WERI-Rb-1 (cell line): Measurements from ENCODE around the gene ZNF474.

Experiments used
- DNase-seq: peaks from one replicate; pipeline ENCODE4 v3.0.0-alpha.2; 2020
- H3K27ac ChIP-seq: fragments of 250-450 bp; sonication (Bioruptor Pico); 2 replicates; pipeline ENCODE4 v1.5.1; 2020; ENCODE audit warnings: mild to moderate bottlenecking, moderate library complexity
- H3K27me3 ChIP-seq: fragments of 250-450 bp; sonication (Bioruptor Pico); 2 replicates; pipeline ENCODE4 v1.5.1; 2021; ENCODE audit warnings: mild to moderate bottlenecking, low read depth, moderate library complexity; ENCODE audit not compliant: insufficient read depth, severe bottlenecking
- H3K36me3 ChIP-seq: fragments of 250-450 bp; sonication (Bioruptor Pico); 2 replicates; pipeline ENCODE4 v1.5.1; 2020; ENCODE audit warnings: mild to moderate bottlenecking, moderate library complexity
- H3K4me3 ChIP-seq: 2 replicates; pipeline ENCODE4 v1.5.1; 2011; ENCODE audit warnings: low read depth, mild to moderate bottlenecking, control low read depth, low read length
- H3K9me3 ChIP-seq: fragments of 250-450 bp; sonication (Bioruptor Pico); 2 replicates; pipeline ENCODE4 v1.5.1; 2021; ENCODE audit warnings: mild to moderate bottlenecking, moderate library complexity; ENCODE audit not compliant: severe bottlenecking
- CTCF ChIP-seq: IDR thresholded peaks from 2 replicates; pipeline ENCODE4 v1.5.1; 2011; ENCODE audit warnings: low read depth, mild to moderate bottlenecking, control low read depth, inconsistent platforms, low read length

Gene ZNF474

DNA sequence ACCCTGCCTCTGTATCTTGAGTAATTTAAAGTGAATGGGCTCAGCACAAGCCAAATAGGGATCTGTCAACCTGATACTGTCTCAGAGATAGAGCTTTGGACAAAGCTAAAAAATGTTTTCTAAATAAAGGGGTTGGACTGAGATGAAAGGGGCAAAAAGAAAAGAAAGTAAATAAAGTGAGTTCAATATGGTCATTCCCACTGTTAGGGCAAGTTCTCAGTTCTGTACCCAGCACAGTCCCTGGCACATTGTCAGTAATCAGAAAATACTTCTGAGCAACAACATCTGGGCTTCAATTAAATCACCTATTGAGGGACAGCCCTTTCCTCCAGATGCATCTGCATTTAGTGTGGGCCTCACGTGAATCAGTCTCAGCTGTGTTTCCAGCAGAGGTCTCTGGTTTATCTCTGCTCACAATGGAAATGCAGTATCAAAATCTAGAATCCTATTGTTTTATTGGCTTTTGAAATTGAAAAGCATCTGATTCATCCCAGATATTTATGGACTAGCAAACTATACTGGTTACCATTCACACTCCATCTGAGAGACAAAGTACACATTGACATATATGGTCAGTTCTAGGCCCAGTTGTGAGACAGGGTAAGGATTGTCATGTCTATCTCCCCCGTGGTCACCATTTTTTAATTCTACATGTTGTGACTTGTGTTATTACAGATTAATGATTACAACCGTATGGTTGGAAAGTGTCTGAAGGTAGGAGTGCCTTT, 35.6 kb downstream of the ZNF474 start:
- H3K27ac ChIP-seq, result no peak overlapping the region

GRCh38 chr5:122165559-122166078, 36.3 kb downstream of the ZNF474 start:
- Histone ChIP-seq H3K36me3 (no peaks in the 10 kb centered on the region), H3K27ac (no peak overlapping the region)
- no peak for DNase-seq

More for the DNA sequence above, 35.6 kb downstream of the ZNF474 start:
- no peak for DNase-seq
- Histone ChIP-seq H3K27me3 (no peaks in the 10 kb centered on the region), H3K36me3 (no peaks in the 10 kb centered on the region), H3K4me3 (no peak overlapping the region), H3K9me3 (no peaks in the 10 kb centered on the region)
- TF ChIP-seq CTCF, result no peak

GRCh38 chr5:122169350-122170103, 40.2 kb downstream of the ZNF474 start:
- no peak for TF ChIP-seq CTCF
- H3K27me3 ChIP-seq, result no peaks in the 10 kb centered on the region
- no peaks in the 10 kb centered on the region for H3K36me3 ChIP-seq
- no peak overlapping the region for H3K4me3 ChIP-seq
- DNase-seq, result no peak
- H3K27ac ChIP-seq, result no peak overlapping the region
- H3K9me3 ChIP-seq, result no peaks in the 10 kb centered on the region

More at GRCh38 chr5:122165559-122166078, 36.3 kb downstream of the ZNF474 start:
- Histone ChIP-seq H3K27me3 (no peaks in the 10 kb centered on the region), H3K9me3 (no peaks in the 10 kb centered on the region), H3K4me3 (no peak overlapping the region)
- no peak for TF ChIP-seq CTCF

- H3K4me3 ChIP-seq, result no peak overlapping the region
- DNase-seq, result no peak
Observed at GRCh38 chr5:122170620-122171019, 41.3 kb downstream of the ZNF474 start.

GRCh38 chr5:122172207-122172606, 42.9 kb downstream of the ZNF474 start:
- H3K9me3 ChIP-seq, result no peaks in the 10 kb centered on the region
- H3K36me3 ChIP-seq, result no peaks in the 10 kb centered on the region
- no peak for TF ChIP-seq CTCF
- H3K4me3 ChIP-seq, result no peak overlapping the region
- DNase-seq, result no peak
- H3K27me3 ChIP-seq, result no peaks in the 10 kb centered on the region
- H3K27ac ChIP-seq, result no peak overlapping the region

More at GRCh38 chr5:122170620-122171019, 41.3 kb downstream of the ZNF474 start:
- no peak overlapping the region for H3K27ac ChIP-seq
- H3K9me3 ChIP-seq, result no peaks in the 10 kb centered on the region
- no peak for TF ChIP-seq CTCF
- no peaks in the 10 kb centered on the region for H3K36me3 ChIP-seq
- H3K27me3 ChIP-seq, result no peaks in the 10 kb centered on the region
